Measurements from ENCODE around the gene PM20D2.

DNA sequence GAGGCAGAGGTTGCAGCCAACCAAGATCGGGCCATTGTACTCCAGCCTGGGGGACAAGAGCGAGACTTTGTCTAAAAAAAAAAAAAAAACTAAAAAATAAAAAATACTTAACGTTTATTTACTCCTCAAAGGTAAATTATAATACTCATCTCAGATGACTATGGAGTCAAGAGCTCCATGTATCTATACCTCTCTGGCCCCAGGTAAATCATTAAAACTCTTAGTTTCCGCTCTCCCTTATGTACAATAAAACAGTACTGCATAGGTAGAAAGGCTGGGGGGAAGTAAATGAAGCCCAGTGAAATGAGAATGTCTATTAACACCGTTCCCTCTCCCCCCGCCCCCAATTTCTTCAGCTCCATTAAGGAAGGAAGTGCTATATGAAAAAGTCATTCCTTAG, 29.2 kb upstream of the PM20D2 start:
- TF ChIP-seq POLR2A (IDR thresholded peaks at IDR 0.05): no peak
- TF ChIP-seq, protein P1, sequence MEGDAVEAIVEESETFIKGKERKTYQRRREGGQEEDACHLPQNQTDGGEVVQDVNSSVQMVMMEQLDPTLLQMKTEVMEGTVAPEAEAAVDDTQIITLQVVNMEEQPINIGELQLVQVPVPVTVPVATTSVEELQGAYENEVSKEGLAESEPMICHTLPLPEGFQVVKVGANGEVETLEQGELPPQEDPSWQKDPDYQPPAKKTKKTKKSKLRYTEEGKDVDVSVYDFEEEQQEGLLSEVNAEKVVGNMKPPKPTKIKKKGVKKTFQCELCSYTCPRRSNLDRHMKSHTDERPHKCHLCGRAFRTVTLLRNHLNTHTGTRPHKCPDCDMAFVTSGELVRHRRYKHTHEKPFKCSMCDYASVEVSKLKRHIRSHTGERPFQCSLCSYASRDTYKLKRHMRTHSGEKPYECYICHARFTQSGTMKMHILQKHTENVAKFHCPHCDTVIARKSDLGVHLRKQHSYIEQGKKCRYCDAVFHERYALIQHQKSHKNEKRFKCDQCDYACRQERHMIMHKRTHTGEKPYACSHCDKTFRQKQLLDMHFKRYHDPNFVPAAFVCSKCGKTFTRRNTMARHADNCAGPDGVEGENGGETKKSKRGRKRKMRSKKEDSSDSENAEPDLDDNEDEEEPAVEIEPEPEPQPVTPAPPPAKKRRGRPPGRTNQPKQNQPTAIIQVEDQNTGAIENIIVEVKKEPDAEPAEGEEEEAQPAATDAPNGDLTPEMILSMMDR (IDR thresholded peaks at IDR 0.05): no peak

All from breast epithelium (tissue), 3 donors.